Endothelial cell of umbilical vein (primary cell): ENCODE measurements around the gene FBXW11. TPM values are rescaled to one million over a fixed set of nuclear protein-coding genes. Genes with fewer than 3 reads are reported as not detected.

Source experiments
- Bru-seq: library from RNA; stranded (reverse); fragments of 400-500 nt; gene quantifications from one replicate; lab custom pipeline; 2021; lab: Mats Ljungman, UMichigan
- BruChase-seq, 2 experiments: library from RNA; stranded (reverse); fragments of 400-500 nt; gene quantifications; one replicate each; lab custom pipeline; 2021; lab: Mats Ljungman, UMichigan
- BruUV-seq: library from RNA; stranded (reverse); fragments of 400-500 nt; replicated peaks from 2 replicates; lab custom pipeline; 2021; lab: Mats Ljungman, UMichigan
- CTCF ChIA-PET: fragments of 300-600, 350-600 bp; sonication (Branson Sonifier 250); formaldehyde crosslinking; loops from one replicate; lab custom pipeline; 2021; ENCODE audit warnings: antibody characterized with exemption, inconsistent platforms; lab: Charles Lee
- POLR2A ChIA-PET: fragments of 300-600, 350-600 bp; sonication (Branson Sonifier 250); formaldehyde crosslinking; loops from one replicate; lab custom pipeline; 2021; ENCODE audit warnings: antibody characterized with exemption, inconsistent platforms; lab: Charles Lee
- DNase-seq: peaks from one replicate; pipeline ENCODE4 v3.0.0-alpha.2; 2011; ENCODE audit warnings: low read depth, low spot score
- FAIRE-seq: peaks from 2 replicates; lab custom pipeline; 2011; peaks lifted over from hg19 to GRCh38; lab: Jason Lieb, UNC
- H2AFZ ChIP-seq: 2 replicates; pipeline ENCODE4 v1.6.0; 2012; ENCODE audit warnings: low read depth, low read length, control low read depth, inconsistent platforms
- H3K27ac ChIP-seq: 2 replicates; pipeline ENCODE4 v1.5.1; 2011; ENCODE audit warnings: low read depth, mild to moderate bottlenecking, control low read depth, low read length, moderate library complexity; ENCODE audit not compliant: insufficient read depth
- H3K27me3 ChIP-seq, 2 experiments: 2 replicates each; pipeline versions ENCODE4 v1.6.0 to v1.6.1; 2011; ENCODE audit warnings: low read length in 2 of 2, mixed read lengths in 1 of 2; ENCODE audit not compliant: control insufficient read depth in 2 of 2, insufficient read depth in 2 of 2
- H3K36me3 ChIP-seq, 2 experiments: 2 replicates in 1 of 2; 3 replicates in 1 of 2; pipeline ENCODE4 v1.5.1; 2011; ENCODE audit warnings: low read length in 2 of 2, mild to moderate bottlenecking in 1 of 2, moderate library complexity in 1 of 2; ENCODE audit not compliant: control insufficient read depth in 2 of 2, insufficient read depth in 2 of 2; ENCODE audit errors: extremely low read depth in 1 of 2
- H3K4me1 ChIP-seq: 3 replicates; pipeline ENCODE4 v1.5.1; 2011; ENCODE audit warnings: mild to moderate bottlenecking, low read length; ENCODE audit not compliant: control insufficient read depth, insufficient read depth; ENCODE audit errors: extremely low read depth
- H3K4me2 ChIP-seq: 2 replicates; pipeline ENCODE4 v1.6.1; 2011; ENCODE audit warnings: low read length, control low read depth, mixed read lengths; ENCODE audit not compliant: insufficient read depth
- H3K4me3 ChIP-seq, 3 experiments: fragments of 200-600 bp in 1 of 3; sonication (generic), shearing (Covaris generic) in 1 of 3; replicated peaks in 1 of 3; 2 replicates each; pipeline ENCODE4 v1.5.1; 2011 to 2016; ENCODE audit warnings: control low read depth in 3 of 3, low read length in 3 of 3, mild to moderate bottlenecking in 2 of 3, inconsistent platforms in 1 of 3, low read depth in 1 of 3, moderate library complexity in 1 of 3; ENCODE audit not compliant: insufficient read depth in 1 of 3
- H3K79me2 ChIP-seq: 2 replicates; pipeline ENCODE4 v1.6.0; 2012; ENCODE audit warnings: low read length, inconsistent platforms; ENCODE audit not compliant: control insufficient read depth, insufficient read depth
- H3K9ac ChIP-seq: replicated peaks from 2 replicates; pipeline ENCODE3; 2011; ENCODE audit warnings: low read length, control low read depth; ENCODE audit not compliant: insufficient read depth; ENCODE audit errors: extremely low read depth
- H3K9me1 ChIP-seq: replicated peaks from 3 replicates; pipeline ENCODE4 v1.6.0; 2011; ENCODE audit warnings: mild to moderate bottlenecking, low read length; ENCODE audit not compliant: control insufficient read depth, insufficient read depth; ENCODE audit errors: extremely low read depth
- H3K9me3 ChIP-seq: replicated peaks from 2 replicates; pipeline ENCODE4 v1.5.1; 2012; ENCODE audit warnings: low read length, inconsistent platforms; ENCODE audit not compliant: control insufficient read depth, insufficient read depth
- H4K20me1 ChIP-seq: replicated peaks from 2 replicates; pipeline ENCODE3; 2011; ENCODE audit warnings: mild to moderate bottlenecking, low read length; ENCODE audit not compliant: control insufficient read depth, insufficient read depth; ENCODE audit errors: extremely low read depth
- GATA2 ChIP-seq: IDR thresholded peaks from 2 replicates; pipeline ENCODE4 v1.7.0; 2011; ENCODE audit warnings: low read depth, mild to moderate bottlenecking, moderate library complexity, mixed read lengths, low read length; ENCODE audit not compliant: insufficient read length, insufficient read depth
- MYC ChIP-seq: IDR thresholded peaks from one replicate; pipeline ENCODE4 v1.6.1; 2011; ENCODE audit warnings: mild to moderate bottlenecking, low read depth, low read length
- POLR2A ChIP-seq: IDR thresholded peaks from 2 replicates; pipeline ENCODE4 v1.6.1; 2012; ENCODE audit warnings: low read depth, mild to moderate bottlenecking, control low read depth, low read length
- POLR2AphosphoS5 ChIP-seq: IDR thresholded peaks from 2 replicates; pipeline ENCODE4 v1.6.1; 2012; ENCODE audit warnings: low read depth, mild to moderate bottlenecking, control low read depth, low read length, moderate library complexity; ENCODE audit not compliant: insufficient read depth
- dilution Hi-C: fragments of 300-500 bp; cut with MboI; formaldehyde crosslinking; loops from one replicate; pipeline ENCODE4 v1.15.0; 2019; ENCODE audit warnings: low sequenced_read_pairs; ENCODE audit not compliant: extremely low pct_ligation_motif_present
- intact Hi-C: fragments of 100-400 bp; cut with micrococcal nuclease; formaldehyde crosslinking; loops from one replicate; pipeline ENCODE4 v1.10.0; 2022
- long read RNA-seq: library from polyadenylated mRNA; stranded (forward); transcript quantifications from one replicate; pipeline ENCODE4 v2.0.0, GENCODE V29; 2021
- polyA minus RNA-seq, 3 experiments: library from RNA; depleted of rRNA, polyadenylated mRNA; stranded (reverse); fragments of >200 nt; gene quantifications; 1 replicate in 1 of 3; 2 replicates in 2 of 3; pipeline ENCODE4 v1.2.3, GENCODE V29; 2011
- polyA plus RNA-seq, 4 experiments: library from polyadenylated mRNA; depleted of rRNA in 3 of 4; stranded (reverse) in 3 of 4; unstranded in 1 of 4; fragments of >200 nt; gene quantifications; 2 replicates each; pipeline versions ENCODE4 v1.2.1 to v1.2.3, GENCODE V29; 2011 to 2012; ENCODE audit warnings: missing spikeins in 1 of 4
- total RNA-seq: library from RNA; stranded (reverse); gene quantifications from 2 replicates; pipeline ENCODE4 v1.2.3, GENCODE V29; 2021

Gene FBXW11
- total RNA-seq (42.3 and 44.7 TPM in 2 replicates), polyA plus RNA-seq (25.5 and 30.7 TPM in 2 replicates), polyA minus RNA-seq (115 and 120 TPM in 2 replicates), Bru-seq, nascent RNA (percentile 91 among the genes with signal in this experiment), BruChase-seq, experiment 1, labeled RNA remaining after a 6-hour chase (percentile 82 among the genes with signal in this experiment), BruChase-seq, experiment 2, labeled RNA remaining after a 2-hour chase (percentile 84 among the genes with signal in this experiment)
- 25.2 and 27.0 TPM in 2 replicates for polyA plus RNA-seq (2011; cell fraction: cytosol; rRNA removed)
- polyA plus RNA-seq (2011; cell fraction: nucleus; rRNA removed) = 31.7 and 45.6 TPM in 2 replicates
- polyA plus RNA-seq (2012) = 28.0 and 33.7 TPM in 2 replicates
- 49.6 TPM for polyA minus RNA-seq (2011; cell fraction: cytosol; rRNA and poly(A)+ RNA removed)
- polyA minus RNA-seq (2011; cell fraction: nucleus; rRNA and poly(A)+ RNA removed) = 36.3 and 54.8 TPM in 2 replicates
- long read RNA-seq, partial matches to known transcripts = 0 of 9 reads
- long read RNA-seq, other reads (novel, unspliced or antisense) = 8 of 9 reads

GRCh38 chr5:172006321-172007174 lies at the start of gene FBXW11:
Gene FBXW11, minus strand, starts transcription at chr5:172006638. Its CDS starts 136 bp downstream, at chr5:172006502.
- DNase-seq (peak; percentile 95), FAIRE-seq (peak; percentile 83)
- CTCF ChIA-PET = interaction anchor here (1.1 to 5.9 kb wide), 15 partner anchors 9 to 636 kb away, joined by 3 to 112 read pairs (median 7); partner anchors contain the start of genes STK10 and UBTD2
- Histone ChIP-seq H3K36me3 (no peaks in the 10 kb centered on the region), H3K9me1 (peaks cover 4% of the 10 kb centered on the region), H3K79me2 (peaks cover 45% of the 10 kb centered on the region), H3K27me3 (no peaks in the 10 kb centered on the region), H2AFZ (peak within 1 kb of the TSS; percentile 87), H4K20me1 (peaks cover 4% of the 10 kb centered on the region), H3K27ac (peak within 1 kb of the TSS; percentile 78), H3K9me3 (no peaks in the 10 kb centered on the region), H3K9ac (peak within 1 kb of the TSS; percentile 75), H3K4me1 (peaks cover 44% of the 10 kb centered on the region), H3K4me3 (peak within 1 kb of the TSS; percentile 66 to 98 (median 88)), H3K4me2 (peak within 1 kb of the TSS; percentile 93)
- BruUV-seq = no TSS peak
- POLR2A ChIA-PET = interaction anchor here (0.6 to 1.9 kb wide), 6 partner anchors 12 to 175 kb away, joined by 3 to 9 read pairs (median 4); no protein-coding TSS in a partner anchor
- dilution Hi-C loops (no loop called here), intact Hi-C loops (loop anchor here (1.0 to 5.0 kb wide), 6 partner anchors 34 to 588 kb away; partner anchors contain the start of genes FGF18, STK10 and UBTD2)
- peak; percentile 81 for TF ChIP-seq POLR2AphosphoS5
- no peak for TF ChIP-seq MYC
- TF ChIP-seq POLR2A = peak; percentile 96

DNA sequence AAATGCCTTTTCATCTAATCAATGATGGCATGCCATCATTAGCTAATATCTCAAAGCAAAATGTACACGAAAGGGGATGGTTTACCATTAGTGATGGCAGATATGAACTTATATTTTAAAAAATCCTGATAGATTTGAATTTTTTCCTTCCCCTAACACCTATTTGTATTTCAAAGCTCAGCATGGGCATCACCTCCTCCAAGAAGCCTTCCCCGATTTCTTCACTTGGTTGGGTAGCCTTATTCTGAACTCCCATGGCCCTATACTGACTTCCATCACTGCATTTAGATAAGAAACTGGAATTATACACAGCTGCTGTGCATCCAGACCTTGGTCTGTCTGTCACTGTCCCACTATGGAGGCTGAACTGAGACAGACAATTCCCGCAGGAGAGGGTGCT lies 49.6 kb upstream of the FBXW11 start:
- Histone ChIP-seq H3K27me3 (no peaks in the 10 kb centered on the region), H3K9me1 (no peaks in the 10 kb centered on the region), H3K79me2 (no peaks in the 10 kb centered on the region), H4K20me1 (no peaks in the 10 kb centered on the region), H3K36me3 (peaks cover 6 to 11% of the 10 kb centered on the region in 2 experiments), H3K27ac (no peak overlapping the region), H3K9me3 (no peaks in the 10 kb centered on the region), H3K4me3 (no peak overlapping the region), H3K4me2 (no peak overlapping the region), H3K9ac (no peak overlapping the region), H3K4me1 (no peaks in the 10 kb centered on the region), H2AFZ (no peak overlapping the region)
- intact Hi-C loops = loop anchor here (5.0 kb wide), 2 partner anchors 46 to 639 kb away; partner anchors contain the start of gene FGF18
- DNase-seq (no peak), FAIRE-seq (no peak)
- CTCF ChIA-PET = interaction anchor here (1.8 to 3.2 kb wide), 2 partner anchors 15 to 144 kb away, joined by 10 to 32 read pairs; no protein-coding TSS in a partner anchor
- no TSS peak for BruUV-seq
- POLR2A ChIA-PET = no interaction called here
- dilution Hi-C loops = no loop called here
- TF ChIP-seq GATA2 (no peak), POLR2A (no peak)
